Measurements from ENCODE around the gene UGT1A1.

DNA sequence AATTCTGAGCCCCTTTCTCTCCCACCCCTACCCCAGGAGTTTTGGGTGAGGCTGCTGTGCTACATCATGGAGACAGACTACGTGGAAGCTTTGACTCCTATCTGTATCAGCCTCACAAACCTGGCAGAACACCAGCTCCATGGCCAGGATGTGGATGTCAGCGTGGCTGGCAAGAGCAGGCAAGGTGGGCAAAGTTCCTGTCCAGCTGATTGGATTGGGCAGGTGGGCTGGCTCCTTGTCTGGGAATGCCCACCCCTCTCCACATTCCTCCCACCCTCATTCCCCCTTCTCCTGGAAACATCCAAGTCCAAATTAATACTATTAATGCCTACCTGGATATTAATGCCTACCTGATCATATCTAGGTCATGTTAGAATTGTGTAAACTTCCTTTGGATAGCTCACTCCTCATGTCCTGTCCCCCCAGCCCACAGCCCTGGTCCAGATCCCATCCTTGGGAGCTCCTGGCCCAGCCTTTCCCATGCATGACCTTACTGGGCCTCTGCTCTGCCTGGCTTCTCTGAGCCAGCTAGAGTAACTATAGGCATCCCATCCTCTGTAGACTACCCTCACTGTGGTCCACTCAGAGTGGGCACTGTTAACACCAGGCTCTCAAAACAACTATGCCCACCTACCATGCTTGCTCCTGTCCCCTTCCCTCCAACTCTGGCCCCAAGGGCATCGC, 42.2 kb downstream of the UGT1A1 start:
- no peak for TF ChIP-seq POLR2A (IDR thresholded peaks at IDR 0.05)
- TF ChIP-seq, protein P1, sequence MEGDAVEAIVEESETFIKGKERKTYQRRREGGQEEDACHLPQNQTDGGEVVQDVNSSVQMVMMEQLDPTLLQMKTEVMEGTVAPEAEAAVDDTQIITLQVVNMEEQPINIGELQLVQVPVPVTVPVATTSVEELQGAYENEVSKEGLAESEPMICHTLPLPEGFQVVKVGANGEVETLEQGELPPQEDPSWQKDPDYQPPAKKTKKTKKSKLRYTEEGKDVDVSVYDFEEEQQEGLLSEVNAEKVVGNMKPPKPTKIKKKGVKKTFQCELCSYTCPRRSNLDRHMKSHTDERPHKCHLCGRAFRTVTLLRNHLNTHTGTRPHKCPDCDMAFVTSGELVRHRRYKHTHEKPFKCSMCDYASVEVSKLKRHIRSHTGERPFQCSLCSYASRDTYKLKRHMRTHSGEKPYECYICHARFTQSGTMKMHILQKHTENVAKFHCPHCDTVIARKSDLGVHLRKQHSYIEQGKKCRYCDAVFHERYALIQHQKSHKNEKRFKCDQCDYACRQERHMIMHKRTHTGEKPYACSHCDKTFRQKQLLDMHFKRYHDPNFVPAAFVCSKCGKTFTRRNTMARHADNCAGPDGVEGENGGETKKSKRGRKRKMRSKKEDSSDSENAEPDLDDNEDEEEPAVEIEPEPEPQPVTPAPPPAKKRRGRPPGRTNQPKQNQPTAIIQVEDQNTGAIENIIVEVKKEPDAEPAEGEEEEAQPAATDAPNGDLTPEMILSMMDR (IDR thresholded peaks at IDR 0.05) = no peak
- TF ChIP-seq POLR2AphosphoS5 (IDR thresholded peaks at IDR 0.05) = no peak

Data from gastroesophageal sphincter (tissue), 3 donors.